ENCODE results near the gene CALB2.

The CALB2 gene

GRCh38 chr16:71337631-71338030, 20.9 kb upstream of the CALB2 start:
- TF ChIP-seq ZFX (IDR thresholded peaks at IDR 0.05): no peak
- no peak for TF ChIP-seq CTCF (conservative IDR thresholded peaks at IDR 0.05)
- no peak overlapping the region for H3K27ac ChIP-seq

- H3K27ac ChIP-seq: no peak overlapping the region
- TF ChIP-seq ZFX (IDR thresholded peaks at IDR 0.05): no peak
- TF ChIP-seq CTCF (conservative IDR thresholded peaks at IDR 0.05): no peak
Observed at GRCh38 chr16:71338193-71338592, 20.3 kb upstream of the CALB2 start.

- TF ChIP-seq ZFX (IDR thresholded peaks at IDR 0.05) (no peak), CTCF (conservative IDR thresholded peaks at IDR 0.05) (no peak)
- H3K27ac ChIP-seq: no peak overlapping the region
Observed at GRCh38 chr16:71338632-71339031, 19.9 kb upstream of the CALB2 start.

- TF ChIP-seq CTCF (conservative IDR thresholded peaks at IDR 0.05): no peak
- TF ChIP-seq ZFX (IDR thresholded peaks at IDR 0.05): no peak
Observed at GRCh38 chr16:71339236-71340171, 19.0 kb upstream of the CALB2 start.

GRCh38 chr16:71340406-71340805, 18.1 kb upstream of the CALB2 start:
- TF ChIP-seq ZFX (IDR thresholded peaks at IDR 0.05): no peak
- TF ChIP-seq CTCF (conservative IDR thresholded peaks at IDR 0.05): no peak
- H3K27ac ChIP-seq: no peak overlapping the region

More at GRCh38 chr16:71339236-71340171, 19.0 kb upstream of the CALB2 start:
- no peak overlapping the region for H3K27ac ChIP-seq

GRCh38 chr16:71341881-71342280, 16.6 kb upstream of the CALB2 start:
- TF ChIP-seq CTCF (conservative IDR thresholded peaks at IDR 0.05) (no peak), ZFX (IDR thresholded peaks at IDR 0.05) (no peak)

GRCh38 chr16:71343078-71343477, 15.4 kb upstream of the CALB2 start:
- TF ChIP-seq ZFX (IDR thresholded peaks at IDR 0.05): no peak
- no peak overlapping the region for H3K27ac ChIP-seq

More at GRCh38 chr16:71341881-71342280, 16.6 kb upstream of the CALB2 start:
- H3K27ac ChIP-seq: no peak overlapping the region

Measured in C4-2B (cell line).